Ishikawa (cell line): ENCODE data around the gene BHLHE41.

Experiments
- CEBPB ChIP-seq: IDR thresholded peaks from 2 replicates; pipeline ENCODE4 v1.6.1; 2012
- CREB1 ChIP-seq: IDR thresholded peaks from 2 replicates; pipeline ENCODE4 v1.6.1; 2012; ENCODE audit warnings: low read depth
- EGR1 ChIP-seq: IDR thresholded peaks from 2 replicates; pipeline ENCODE4 v1.6.1; 2012
- EP300 ChIP-seq: IDR thresholded peaks from 2 replicates; pipeline ENCODE4 v1.6.1; 2012; ENCODE audit warnings: borderline replicate concordance
- FOXM1 ChIP-seq: IDR thresholded peaks from 2 replicates; pipeline ENCODE4 v1.6.1; 2012; ENCODE audit warnings: low read depth, borderline replicate concordance
- MAX ChIP-seq: IDR thresholded peaks from 2 replicates; pipeline ENCODE4 v1.6.1; 2012
- NFIC ChIP-seq: IDR thresholded peaks from 2 replicates; pipeline ENCODE4 v1.6.1; 2012
- RAD21 ChIP-seq: IDR thresholded peaks from 2 replicates; pipeline ENCODE4 v1.6.1; 2012; ENCODE audit warnings: low read depth
- TAF1 ChIP-seq: IDR thresholded peaks from 2 replicates; pipeline ENCODE4 v1.6.1; 2012; ENCODE audit warnings: low read depth, mild to moderate bottlenecking
- TCF12 ChIP-seq: IDR thresholded peaks from 2 replicates; pipeline ENCODE4 v1.6.1; 2012; ENCODE audit warnings: low read depth
- TEAD4 ChIP-seq: IDR thresholded peaks from 2 replicates; pipeline ENCODE4 v1.6.1; 2012
- USF1 ChIP-seq: IDR thresholded peaks from 2 replicates; pipeline ENCODE4 v1.6.1; 2012
- YY1 ChIP-seq: IDR thresholded peaks from 2 replicates; pipeline ENCODE4 v1.6.1; 2012; ENCODE audit warnings: low read depth
- ZBTB7A ChIP-seq: IDR thresholded peaks from 2 replicates; pipeline ENCODE4 v1.6.1; 2012; ENCODE audit warnings: low read depth
- TF ChIP-seq, protein P1 (sequence below): IDR thresholded peaks from 2 replicates; pipeline ENCODE4 v1.6.1; 2012; ENCODE audit warnings: low read depth, mild to moderate bottlenecking

Gene BHLHE41

DNA sequence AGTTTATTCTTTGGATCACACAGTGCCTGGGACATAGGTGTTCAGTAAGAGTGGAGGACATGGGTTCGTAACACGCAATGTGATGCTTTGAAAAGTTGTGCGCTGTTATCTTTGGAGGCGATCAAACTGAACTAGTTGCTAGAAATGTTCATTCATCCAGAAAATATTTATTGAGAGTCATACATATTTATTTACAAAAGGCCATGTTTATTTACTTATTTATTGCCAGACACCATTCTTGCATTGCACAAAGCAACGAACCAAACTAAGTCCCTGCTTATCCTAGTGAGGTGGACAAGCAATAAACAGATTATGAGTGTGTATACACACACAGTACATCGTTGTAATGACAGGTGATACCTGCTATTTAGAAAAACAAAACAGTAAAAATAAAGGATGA, 12.6 kb downstream of the BHLHE41 start:
- TF ChIP-seq TEAD4 (no peak), TAF1 (no peak), EP300 (no peak), NFIC (no peak), YY1 (no peak), FOXM1 (no peak), MAX (no peak), ZBTB7A (no peak)
- TF ChIP-seq, protein P1, sequence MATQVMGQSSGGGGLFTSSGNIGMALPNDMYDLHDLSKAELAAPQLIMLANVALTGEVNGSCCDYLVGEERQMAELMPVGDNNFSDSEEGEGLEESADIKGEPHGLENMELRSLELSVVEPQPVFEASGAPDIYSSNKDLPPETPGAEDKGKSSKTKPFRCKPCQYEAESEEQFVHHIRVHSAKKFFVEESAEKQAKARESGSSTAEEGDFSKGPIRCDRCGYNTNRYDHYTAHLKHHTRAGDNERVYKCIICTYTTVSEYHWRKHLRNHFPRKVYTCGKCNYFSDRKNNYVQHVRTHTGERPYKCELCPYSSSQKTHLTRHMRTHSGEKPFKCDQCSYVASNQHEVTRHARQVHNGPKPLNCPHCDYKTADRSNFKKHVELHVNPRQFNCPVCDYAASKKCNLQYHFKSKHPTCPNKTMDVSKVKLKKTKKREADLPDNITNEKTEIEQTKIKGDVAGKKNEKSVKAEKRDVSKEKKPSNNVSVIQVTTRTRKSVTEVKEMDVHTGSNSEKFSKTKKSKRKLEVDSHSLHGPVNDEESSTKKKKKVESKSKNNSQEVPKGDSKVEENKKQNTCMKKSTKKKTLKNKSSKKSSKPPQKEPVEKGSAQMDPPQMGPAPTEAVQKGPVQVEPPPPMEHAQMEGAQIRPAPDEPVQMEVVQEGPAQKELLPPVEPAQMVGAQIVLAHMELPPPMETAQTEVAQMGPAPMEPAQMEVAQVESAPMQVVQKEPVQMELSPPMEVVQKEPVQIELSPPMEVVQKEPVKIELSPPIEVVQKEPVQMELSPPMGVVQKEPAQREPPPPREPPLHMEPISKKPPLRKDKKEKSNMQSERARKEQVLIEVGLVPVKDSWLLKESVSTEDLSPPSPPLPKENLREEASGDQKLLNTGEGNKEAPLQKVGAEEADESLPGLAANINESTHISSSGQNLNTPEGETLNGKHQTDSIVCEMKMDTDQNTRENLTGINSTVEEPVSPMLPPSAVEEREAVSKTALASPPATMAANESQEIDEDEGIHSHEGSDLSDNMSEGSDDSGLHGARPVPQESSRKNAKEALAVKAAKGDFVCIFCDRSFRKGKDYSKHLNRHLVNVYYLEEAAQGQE: no peak

DNA sequence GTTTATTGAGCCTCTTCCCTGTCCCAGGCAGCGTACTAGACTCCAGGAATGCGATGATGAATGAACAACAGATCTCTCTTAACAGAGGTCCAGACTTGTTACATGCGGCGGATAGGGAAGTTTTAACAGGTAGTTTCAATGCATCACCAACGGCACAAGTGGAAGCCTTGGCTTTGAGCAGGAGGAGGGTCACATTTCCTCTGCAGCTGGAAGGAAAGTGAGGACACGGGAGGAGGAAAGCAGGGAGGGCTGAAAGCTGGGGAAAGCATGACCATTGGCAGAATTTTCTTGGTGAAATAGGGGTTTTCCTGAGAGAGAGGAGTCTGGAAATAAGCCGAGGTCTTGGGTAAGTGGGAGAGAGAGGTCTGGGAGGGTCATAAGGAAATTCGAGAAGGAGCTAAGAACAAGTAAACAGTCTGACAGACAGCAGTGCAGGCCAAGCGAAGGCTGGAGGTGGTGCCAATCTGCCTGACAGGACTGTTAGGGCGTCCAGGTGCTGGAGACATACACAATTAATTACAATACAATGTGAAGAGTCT, 15.4 kb downstream of the BHLHE41 start:
- no peak for TF ChIP-seq CEBPB

DNA sequence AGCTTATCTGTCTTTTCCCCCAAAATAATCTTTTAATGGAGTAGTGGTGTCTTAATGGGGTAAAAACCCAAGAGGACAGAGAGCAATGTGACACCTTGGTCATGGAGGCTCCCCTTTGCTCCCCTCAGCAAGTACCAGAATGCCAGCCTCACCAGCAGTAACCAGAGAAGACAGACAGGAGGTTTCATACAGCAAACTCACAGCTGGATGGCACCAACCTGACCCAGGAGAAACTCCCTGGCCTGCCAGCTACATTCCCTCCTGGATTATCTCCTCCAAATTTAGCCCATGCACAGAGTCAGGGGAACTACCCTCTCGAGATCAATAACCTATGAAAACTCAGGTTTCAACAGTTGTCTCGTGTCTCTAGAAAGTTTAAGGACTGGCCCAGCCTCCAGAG, 15.9 kb downstream of the BHLHE41 start:
- TF ChIP-seq NFIC: no peak
- no peak for TF ChIP-seq YY1
- TF ChIP-seq TEAD4: no peak
- TF ChIP-seq EGR1: no peak
- no peak for TF ChIP-seq FOXM1

DNA sequence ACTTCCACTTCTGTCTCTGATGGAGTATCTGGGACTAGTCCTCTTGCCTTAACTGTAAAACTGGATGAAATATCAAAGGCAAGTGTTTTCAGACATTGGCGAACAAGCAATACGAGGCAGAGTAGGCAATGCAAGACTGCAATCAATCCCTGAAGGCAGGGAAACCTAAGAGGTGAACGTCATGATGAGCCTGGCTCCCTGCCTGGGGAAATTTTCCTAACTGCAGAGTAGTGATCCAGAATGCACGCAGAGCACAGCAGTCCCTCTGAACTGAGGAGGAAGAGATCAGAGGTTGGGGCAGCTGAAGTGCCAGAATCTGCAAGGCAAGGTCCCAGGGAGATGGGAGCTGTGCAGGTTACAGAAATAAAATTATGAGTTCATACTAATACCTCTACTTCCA, 18.5 kb downstream of the BHLHE41 start:
- TF ChIP-seq MAX: no peak
- no peak for TF ChIP-seq FOXM1
- no peak for TF ChIP-seq CEBPB
- TF ChIP-seq TEAD4: no peak
- TF ChIP-seq YY1: no peak

DNA sequence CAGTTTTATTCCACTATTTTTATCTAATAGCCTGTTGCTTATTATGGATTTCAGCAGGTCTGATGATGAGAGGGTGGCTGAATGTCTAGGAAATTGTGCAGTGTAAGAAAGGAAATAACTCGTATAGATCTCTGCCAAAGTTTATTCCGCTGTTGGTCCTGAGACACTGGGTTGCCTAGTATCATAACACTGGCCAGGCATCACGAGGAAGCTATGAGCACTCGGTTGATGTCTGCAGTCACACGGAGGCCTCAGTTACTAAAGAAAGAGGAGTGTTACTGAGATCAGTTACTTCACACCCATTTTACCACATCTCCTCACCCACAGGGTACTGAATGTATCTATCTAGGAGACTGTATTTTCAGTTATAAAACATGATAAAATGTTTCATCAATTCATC, 21.9 kb downstream of the BHLHE41 start:
- TF ChIP-seq TCF12 (no peak), USF1 (no peak), RAD21 (no peak), YY1 (no peak), TAF1 (no peak), EP300 (no peak), EGR1 (no peak), NFIC (no peak), TEAD4 (no peak), MAX (no peak), FOXM1 (no peak), CREB1 (no peak), CEBPB (no peak), ZBTB7A (no peak)
- TF ChIP-seq, protein P1: no peak

DNA sequence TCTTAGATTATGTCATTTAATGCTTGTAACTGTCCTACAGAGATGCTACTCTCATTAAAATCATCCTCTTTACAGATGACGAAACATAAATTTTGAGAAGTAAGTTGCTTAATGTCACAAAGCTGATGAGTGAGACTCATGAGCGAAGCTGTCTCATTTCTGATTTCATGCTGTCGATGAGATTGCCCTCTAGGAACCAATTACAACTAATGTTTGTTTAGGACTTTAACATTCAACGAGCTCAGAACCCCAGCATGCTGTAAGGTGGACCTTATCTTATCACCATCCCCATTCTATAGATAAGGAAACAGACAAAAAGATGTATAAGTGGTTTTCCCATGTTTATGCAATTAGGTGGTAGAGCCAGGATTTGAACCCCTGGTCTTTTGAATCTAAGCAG, 23.1 kb downstream of the BHLHE41 start:
- no peak for TF ChIP-seq MAX
- no peak for TF ChIP-seq TEAD4
- TF ChIP-seq EGR1: no peak
- TF ChIP-seq ZBTB7A: no peak
- TF ChIP-seq, protein P1: no peak
- TF ChIP-seq RAD21: no peak
- no peak for TF ChIP-seq CREB1
- no peak for TF ChIP-seq TCF12
- TF ChIP-seq FOXM1: no peak
- no peak for TF ChIP-seq USF1
- TF ChIP-seq CEBPB: no peak
- no peak for TF ChIP-seq NFIC
- TF ChIP-seq TAF1: no peak
- no peak for TF ChIP-seq EP300
- TF ChIP-seq YY1: no peak
